HG03175 (cell line): ENCODE measurements around the gene SERPINB7.

Experiments used
- ATAC-seq: cut with Tn5 transposase; IDR thresholded peaks from one replicate; pipeline ENCODE4 v1.9.1; 2021; ENCODE audit warnings: mild to moderate bottlenecking, moderate library complexity; ENCODE audit not compliant: unreplicated experiment

SERPINB7 gene

GRCh38 chr18:63787673-63788072 lies 12.5 kb downstream of the SERPINB7 start:
- ATAC-seq: no peak

DNA sequence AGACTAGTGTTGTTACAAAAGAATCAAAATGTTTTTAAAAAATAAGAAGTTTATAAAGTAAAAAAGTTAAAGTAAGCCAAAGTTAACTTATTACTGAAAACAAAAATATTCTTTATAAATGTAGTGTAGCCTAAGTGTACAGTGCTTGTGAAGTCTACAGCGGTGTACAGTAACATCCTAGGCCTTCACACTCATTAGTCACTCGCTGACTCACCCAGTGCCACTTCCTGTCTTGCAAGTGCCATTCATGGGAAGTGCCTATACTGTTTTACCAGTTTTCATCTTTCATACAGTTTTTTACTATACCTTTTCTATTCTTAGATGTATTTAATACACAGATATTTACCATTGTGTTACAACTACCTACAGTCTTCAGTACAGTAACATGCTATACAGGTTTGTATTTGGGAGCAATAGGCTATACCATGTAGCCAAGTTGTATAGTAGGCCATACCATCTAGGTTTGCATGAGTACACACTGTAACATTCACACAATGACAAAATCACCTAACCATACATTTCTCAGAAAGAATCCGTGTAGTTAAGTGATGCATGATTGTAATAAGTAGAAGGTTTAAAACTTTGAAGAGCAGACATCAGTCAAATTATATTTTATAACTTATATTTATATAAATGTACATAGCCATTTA lies 13.4 kb downstream of the SERPINB7 start:
- ATAC-seq: peak; percentile 60

DNA sequence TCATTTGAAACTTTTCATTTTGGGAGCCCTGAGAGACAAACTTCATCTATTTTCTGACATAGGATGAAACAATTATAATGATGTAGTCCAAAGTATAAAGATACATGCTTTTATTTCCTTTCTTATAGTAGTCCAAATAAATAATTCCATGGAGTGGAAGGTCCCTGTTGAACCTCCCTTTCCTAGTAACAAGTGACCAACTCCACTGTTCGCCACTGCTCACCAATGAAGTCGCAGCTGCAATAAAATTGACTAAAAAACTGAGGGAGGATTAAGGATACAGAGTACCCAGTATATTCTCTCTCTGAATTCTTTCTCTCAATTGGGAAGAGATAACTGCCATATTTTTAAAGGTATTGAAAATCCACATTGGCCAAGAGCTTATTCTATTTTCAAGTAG lies 14.1 kb downstream of the SERPINB7 start:
- ATAC-seq: no peak

- no peak for ATAC-seq
Observed at GRCh38 chr18:63795606-63796005, 20.4 kb downstream of the SERPINB7 start.

- no peak for ATAC-seq
Observed at GRCh38 chr18:63799189-63799588, 24.0 kb downstream of the SERPINB7 start.

- no peak for ATAC-seq
Observed at GRCh38 chr18:63801343-63801742, 26.1 kb downstream of the SERPINB7 start.

GRCh38 chr18:63808125-63808524 lies 32.9 kb downstream of the SERPINB7 start:
- no peak for ATAC-seq

GRCh38 chr18:63817441-63818051 lies 42.3 kb downstream of the SERPINB7 start:
- ATAC-seq: no peak

DNA sequence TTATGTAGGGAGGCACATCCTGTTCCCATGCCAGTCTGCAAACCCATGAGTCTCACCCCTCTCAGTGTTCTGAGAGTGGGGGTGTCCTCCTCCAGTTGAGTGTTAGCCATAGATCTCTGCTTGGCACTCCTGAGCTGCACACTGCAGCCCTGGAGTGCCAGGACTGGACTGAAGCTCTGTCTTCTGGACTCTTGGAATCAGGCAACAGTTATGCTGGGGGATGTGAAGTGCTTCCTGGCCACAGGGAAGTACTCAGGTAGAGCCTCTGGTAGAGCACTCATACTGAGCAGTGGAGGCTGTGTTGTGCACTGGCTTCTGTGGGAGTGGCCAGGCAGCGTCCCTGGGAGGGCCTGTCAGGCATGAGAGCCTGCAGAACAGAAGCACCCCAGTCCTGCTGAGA lies 43.0 kb downstream of the SERPINB7 start:
- ATAC-seq: no peak

- no peak for ATAC-seq
Observed at GRCh38 chr18:63819786-63820185, 44.6 kb downstream of the SERPINB7 start.

GRCh38 chr18:63820694-63821093 lies 45.5 kb downstream of the SERPINB7 start:
- no peak for ATAC-seq

- ATAC-seq: no peak
Observed at GRCh38 chr18:63823516-63824219, 48.5 kb downstream of the SERPINB7 start.

DNA sequence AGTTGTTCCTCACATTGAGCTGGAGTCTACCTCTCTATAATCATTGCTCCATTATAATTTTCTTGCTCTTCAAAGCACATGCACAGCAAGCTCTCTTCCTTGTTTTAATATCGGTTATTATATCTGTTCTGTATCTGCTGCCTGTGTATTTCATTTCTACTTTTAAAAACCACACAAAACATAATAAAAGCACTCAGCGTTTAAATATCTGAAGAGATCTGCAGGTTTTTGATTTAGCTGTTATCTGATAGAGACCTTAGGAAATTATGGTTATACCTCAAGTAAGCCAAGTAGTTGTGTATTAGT lies 49.0 kb downstream of the SERPINB7 start:
- no peak for ATAC-seq

DNA sequence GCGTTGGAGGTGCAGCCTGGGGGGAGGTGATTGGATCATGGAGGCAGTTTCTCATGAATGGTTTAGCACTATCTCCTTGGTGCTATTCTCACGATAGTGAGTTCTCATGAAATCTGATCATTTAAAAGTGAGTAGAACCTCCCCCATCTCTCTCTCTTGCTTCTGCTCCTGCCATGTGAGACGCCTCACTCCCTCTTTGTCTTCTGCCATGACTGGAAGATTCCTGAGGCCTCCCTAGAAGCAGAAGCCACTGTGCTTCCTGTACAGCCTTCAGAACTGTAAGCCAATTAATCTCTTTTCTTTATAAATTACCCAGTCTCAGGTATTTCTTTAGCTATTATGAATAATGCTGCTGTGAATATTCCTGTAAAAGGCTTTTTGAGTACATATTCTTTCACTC lies 52.9 kb downstream of the SERPINB7 start:
- ATAC-seq: no peak

DNA sequence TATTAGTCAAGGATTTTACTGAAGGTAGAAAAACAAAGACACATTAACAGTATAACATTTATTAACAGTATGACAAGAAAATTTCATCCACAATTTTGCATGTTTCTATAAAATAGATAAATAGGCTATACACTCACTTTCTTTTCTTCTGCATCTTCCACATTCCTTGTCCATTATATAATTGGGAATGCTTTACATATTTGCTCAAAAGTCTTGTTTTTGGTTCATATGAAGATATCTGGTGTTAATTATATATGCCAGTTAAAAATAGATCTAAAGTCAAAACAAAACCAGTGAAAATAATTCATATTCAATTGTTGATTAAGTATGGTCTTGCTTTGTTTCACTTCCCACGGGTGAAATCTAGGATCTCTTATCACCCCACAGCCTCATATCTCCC lies 53.4 kb downstream of the SERPINB7 start:
- ATAC-seq: no peak

DNA sequence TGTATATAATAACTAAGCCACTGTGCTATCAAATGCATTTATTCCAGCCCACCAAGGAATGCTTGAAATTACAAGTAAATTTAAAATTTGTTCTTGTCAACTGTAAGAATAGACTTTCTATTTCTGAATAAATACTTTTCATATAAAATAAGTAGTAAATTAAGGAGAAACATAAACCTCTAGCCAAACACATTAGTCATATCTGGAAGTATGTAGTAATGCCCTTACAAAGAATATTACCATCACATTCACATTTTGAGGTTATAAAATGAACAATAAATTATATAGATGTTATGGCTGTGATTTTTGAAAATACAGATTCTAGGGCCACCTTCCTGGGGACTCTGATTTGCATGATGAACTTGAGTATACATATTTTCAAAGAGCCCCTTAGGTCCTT lies 54.7 kb downstream of the SERPINB7 start:
- no peak for ATAC-seq

GRCh38 chr18:63831080-63831788 lies 56.0 kb downstream of the SERPINB7 start:
- ATAC-seq: peak; percentile 89

- ATAC-seq: peak; percentile 54
Observed at GRCh38 chr18:63832470-63832869, 57.3 kb downstream of the SERPINB7 start.

DNA sequence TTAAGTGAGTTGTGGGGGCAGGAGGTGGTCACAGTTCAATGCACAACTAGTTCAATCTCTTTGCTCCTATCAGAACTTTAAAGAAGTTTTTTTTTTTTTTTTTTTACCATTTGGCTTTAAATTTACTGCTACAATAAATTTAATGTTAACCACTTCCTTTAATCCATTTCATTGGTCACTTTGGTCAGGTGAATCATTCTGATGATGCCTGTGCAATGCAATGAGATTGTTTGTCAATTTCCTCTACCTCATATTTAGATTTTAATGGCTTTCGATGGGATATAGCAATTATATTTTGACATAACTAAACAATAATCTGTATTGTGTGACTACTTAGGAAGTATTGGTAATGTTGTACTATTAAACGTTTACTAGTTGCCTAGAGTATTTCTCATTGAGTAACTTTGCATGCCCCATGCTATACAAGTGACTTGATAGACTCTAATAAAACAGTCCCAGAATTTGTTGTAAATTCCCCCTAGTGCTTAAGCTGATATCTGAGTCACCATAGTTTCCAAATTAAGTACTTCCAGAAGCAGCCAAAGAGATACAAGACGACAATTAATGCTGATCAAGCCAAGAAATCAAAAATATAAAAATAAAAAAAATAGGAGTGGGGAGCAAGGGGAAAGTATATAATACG lies 59.4 kb downstream of the SERPINB7 start:
- ATAC-seq: no peak

GRCh38 chr18:63836456-63836855 lies 61.2 kb downstream of the SERPINB7 start:
- ATAC-seq: no peak

- no peak for ATAC-seq
Observed at GRCh38 chr18:63837590-63837989, 62.4 kb downstream of the SERPINB7 start.
